22Rv1 (cell line): ENCODE data around the gene AKR1D1.

Experiments used
- CTCF ChIP-seq: fragments of 450-650 bp; IDR thresholded peaks from 2 replicates; pipeline ENCODE4 v1.5.1; 2017; ENCODE audit warnings: mild to moderate bottlenecking
- ZFX ChIP-seq: fragments of 450-650 bp; IDR thresholded peaks from 2 replicates; pipeline ENCODE4 v1.6.1; 2017; ENCODE audit warnings: antibody characterized with exemption, borderline replicate concordance

- TF ChIP-seq CTCF: no peak
- TF ChIP-seq ZFX: no peak
Measured at GRCh38 chr7:138030679-138031351, 45.4 kb upstream of the AKR1D1 start.
